OCI-LY1 (cell line): ENCODE data around the gene EP300.
"Not testable (repeated sequence)": the region's sequence is repeated elsewhere in the genome, so short reads cannot be mapped to it uniquely, and the experiment has no call there.

Source experiments
- H2AFZ ChIP-seq: fragments of 200-600 bp; sonication (generic), shearing (Covaris generic); 2 replicates; pipeline ENCODE4 v1.6.0; 2014; ENCODE audit warnings: antibody characterized with exemption, mild to moderate bottlenecking, low read length
- H3F3A ChIP-seq: fragments of 200-600 bp; sonication (generic), shearing (Covaris generic); 2 replicates; pipeline ENCODE4 v1.6.0; 2014; ENCODE audit warnings: mild to moderate bottlenecking, antibody characterized with exemption, low read length, moderate library complexity; ENCODE audit not compliant: insufficient read depth
- H3K27ac ChIP-seq: fragments of 200-600 bp; sonication (generic); 2 replicates; pipeline ENCODE4 v1.5.1; 2014; ENCODE audit warnings: low read length, mixed run types, mild to moderate bottlenecking, low read depth; ENCODE audit not compliant: poor library complexity, severe bottlenecking
- H3K27me3 ChIP-seq: fragments of 200-600 bp; sonication (generic); 2 replicates; pipeline ENCODE4 v1.6.0; 2014; ENCODE audit warnings: antibody characterized with exemption, mild to moderate bottlenecking, low read length, moderate library complexity; ENCODE audit not compliant: insufficient read depth
- H3K36me3 ChIP-seq: fragments of 200-600 bp; sonication (generic); 2 replicates; pipeline ENCODE4 v1.6.1; 2014; ENCODE audit warnings: mild to moderate bottlenecking, antibody characterized with exemption, low read length, moderate library complexity, mixed read lengths; ENCODE audit not compliant: insufficient read depth
- H3K4me1 ChIP-seq: fragments of 200-600 bp; sonication (generic); 2 replicates; pipeline ENCODE4 v1.5.1; 2014; ENCODE audit warnings: mild to moderate bottlenecking, low read length, moderate library complexity; ENCODE audit not compliant: insufficient read depth, severe bottlenecking
- H3K4me2 ChIP-seq: fragments of 200-600 bp; sonication (generic), shearing (Covaris generic); 2 replicates; pipeline ENCODE4 v1.6.1; 2014; ENCODE audit warnings: low read length
- H3K4me3 ChIP-seq: fragments of 200-600 bp; sonication (generic); 2 replicates; pipeline ENCODE4 v1.5.1; 2014; ENCODE audit warnings: low read length, low read depth, mild to moderate bottlenecking, mixed read lengths; ENCODE audit not compliant: poor library complexity, severe bottlenecking
- H3K79me2 ChIP-seq: fragments of 200-600 bp; shearing (Covaris generic); 2 replicates; pipeline ENCODE4 v1.6.1; 2016; ENCODE audit warnings: mixed run types, low read length, mixed read lengths; ENCODE audit not compliant: insufficient read depth
- H3K9ac ChIP-seq: fragments of 200-600 bp; sonication (generic), shearing (Covaris generic); 2 replicates; pipeline ENCODE4 v1.6.1; 2014; ENCODE audit warnings: mild to moderate bottlenecking, low read length, mixed read lengths
- H3K9me2 ChIP-seq: fragments of 200-600 bp; sonication (generic), shearing (Covaris generic); 2 replicates; pipeline ENCODE4 v1.6.1; 2014; ENCODE audit warnings: low read depth, mild to moderate bottlenecking, low read length, mixed read lengths
- H3K9me3 ChIP-seq: fragments of 200-600 bp; shearing (Covaris generic); 2 replicates; pipeline ENCODE4 v1.6.1; 2014; ENCODE audit warnings: low read length, mixed read lengths
- H4K20me1 ChIP-seq: fragments of 200-600 bp; sonication (generic), shearing (Covaris generic); 2 replicates; pipeline ENCODE4 v1.6.0; 2016; ENCODE audit warnings: mild to moderate bottlenecking, low read length; ENCODE audit not compliant: insufficient read depth
- CTCF ChIP-seq: fragments of 200-600 bp; sonication (generic), shearing (Covaris generic); IDR thresholded peaks from 2 replicates; pipeline ENCODE4 v1.5.1; 2017; ENCODE audit warnings: mild to moderate bottlenecking, antibody characterized with exemption, low read length, moderate library complexity, mixed read lengths
- EZH2 ChIP-seq: fragments of 200-600 bp; sonication (generic), shearing (Covaris generic); IDR thresholded peaks from 2 replicates; pipeline ENCODE4 v1.8.0; 2017; ENCODE audit warnings: borderline replicate concordance, mixed run types, mild to moderate bottlenecking, antibody characterized with exemption, low read length, moderate library complexity, mixed read lengths

Gene EP300

GRCh38 chr22:41092023-41092817 is at the start of gene EP300:
Gene EP300, plus strand, starts transcription at chr22:41092592. Its CDS starts 413 bp downstream, at chr22:41093005.
- TF ChIP-seq CTCF: peak; percentile 14; the same call in 1 of the 2 replicates
- TF ChIP-seq EZH2: no peak
- Histone ChIP-seq H3K79me2 (peaks cover 48% of the 10 kb centered on the region), H3K4me1 (peaks cover 34% of the 10 kb centered on the region), H3K9me3 (no peaks in the 10 kb centered on the region), H3K4me2 (peak within 1 kb of the TSS; percentile 75), H3K36me3 (peaks cover 14% of the 10 kb centered on the region; the same call in 1 of the 2 replicates), H3K9ac (peak within 1 kb of the TSS; percentile 86), H3K27me3 (no peaks in the 10 kb centered on the region), H3K27ac (peak within 1 kb of the TSS; percentile 84), H3K9me2 (no peaks in the 10 kb centered on the region), H4K20me1 (no peaks in the 10 kb centered on the region), H2AFZ (no peak within 1 kb of the TSS), H3F3A (no peaks in the 10 kb centered on the region), H3K4me3 (peak within 1 kb of the TSS; percentile 82)

- Histone ChIP-seq H3K4me2 (no peak overlapping the region), H3F3A (no peaks in the 10 kb centered on the region), H3K27me3 (no peaks in the 10 kb centered on the region), H3K4me1 (no peaks in the 10 kb centered on the region), H2AFZ (no peak overlapping the region), H3K9me3 (no peaks in the 10 kb centered on the region), H3K27ac (no peak overlapping the region), H3K36me3 (no peaks in the 10 kb centered on the region), H3K79me2 (no peaks in the 10 kb centered on the region), H3K9me2 (no peaks in the 10 kb centered on the region), H4K20me1 (no peaks in the 10 kb centered on the region), H3K9ac (no peak overlapping the region), H3K4me3 (no peak overlapping the region)
- TF ChIP-seq EZH2 (no peak), CTCF (no peak)
Observed at GRCh38 chr22:41043722-41044121, 48.7 kb upstream of the EP300 start.

GRCh38 chr22:41045575-41045974 is 46.8 kb upstream of the EP300 start:
- not testable (repeated sequence) for H3K9ac ChIP-seq, H3K9me3 ChIP-seq, H3K9me2 ChIP-seq, H3K4me2 ChIP-seq, H4K20me1 ChIP-seq, H3K79me2 ChIP-seq, H2AFZ ChIP-seq, H3F3A ChIP-seq, H3K4me1 ChIP-seq, H3K27ac ChIP-seq, H3K4me3 ChIP-seq, H3K36me3 ChIP-seq, H3K27me3 ChIP-seq

- Histone ChIP-seq H3K4me1 (peaks cover 4% of the 10 kb centered on the region), H3K27ac (no peak overlapping the region), H3K9me2 (no peaks in the 10 kb centered on the region), H2AFZ (no peak overlapping the region), H3K9ac (no peak overlapping the region), H3F3A (no peaks in the 10 kb centered on the region), H3K36me3 (no peaks in the 10 kb centered on the region), H3K27me3 (no peaks in the 10 kb centered on the region), H3K9me3 (no peaks in the 10 kb centered on the region), H3K4me3 (no peak overlapping the region), H3K79me2 (no peaks in the 10 kb centered on the region), H3K4me2 (no peak overlapping the region), H4K20me1 (no peaks in the 10 kb centered on the region)
- TF ChIP-seq CTCF (no peak), EZH2 (no peak)
Observed at GRCh38 chr22:41047801-41048211, 44.6 kb upstream of the EP300 start.

- not testable (repeated sequence) for H3K4me1 ChIP-seq, H3K9me3 ChIP-seq, H3F3A ChIP-seq, H3K9me2 ChIP-seq, H3K4me2 ChIP-seq, H3K27ac ChIP-seq, H3K4me3 ChIP-seq, H3K79me2 ChIP-seq, H3K36me3 ChIP-seq, H4K20me1 ChIP-seq, H2AFZ ChIP-seq, H3K27me3 ChIP-seq, H3K9ac ChIP-seq
Observed at GRCh38 chr22:41048345-41048744, 44.0 kb upstream of the EP300 start.
